ENCODE measurements around the gene TCF7.
A peak's percentile ranks its signal among the peaks of the same experiment; 100 is the strongest.

TCF7 gene

DNA sequence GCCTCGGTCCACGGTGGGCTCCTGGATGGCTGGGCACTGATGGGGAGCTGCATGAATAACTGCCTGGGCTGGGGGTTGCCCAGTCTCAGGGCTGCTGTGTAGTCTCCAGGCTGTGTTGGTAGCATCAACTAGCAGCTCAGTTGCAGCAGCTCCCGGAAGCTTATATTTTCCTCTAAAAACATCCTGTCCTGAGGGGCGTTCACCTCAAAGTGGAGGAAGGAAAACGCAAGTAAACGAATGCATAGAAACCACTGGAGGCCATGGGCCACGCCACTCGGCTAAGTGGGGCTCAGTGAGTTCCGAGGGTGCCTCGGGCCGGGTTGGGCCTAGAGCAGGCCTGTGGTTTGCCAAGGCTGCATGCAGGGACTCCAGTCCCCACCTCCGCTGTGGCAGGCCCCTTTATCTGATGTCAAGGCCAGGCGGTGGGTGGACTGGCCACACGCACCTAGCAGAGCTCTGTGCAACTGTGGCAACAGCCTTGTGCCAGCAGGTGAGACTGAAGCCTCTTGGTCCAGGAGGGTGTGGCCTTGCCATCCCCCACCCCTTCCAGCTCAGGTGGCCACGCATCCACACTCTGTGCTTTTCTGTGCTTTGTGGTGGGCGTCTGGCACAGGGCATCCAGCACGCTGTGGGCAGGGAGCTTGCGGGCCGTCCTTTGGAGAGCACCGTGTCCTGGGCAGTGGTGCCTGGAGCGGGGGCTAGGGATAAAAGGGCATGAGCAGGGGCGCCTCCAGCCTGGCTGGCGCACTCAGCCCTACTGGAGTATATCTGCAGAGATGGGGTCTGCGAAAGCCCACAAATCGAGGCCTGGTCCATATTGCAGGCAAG is 15.1 kb downstream of the TCF7 start:
- Mint-ChIP-seq H3K9me3 (ENCODE audit: low read depth) (no peaks in the 10 kb centered on the region), H3K4me3 (peak overlapping the region; percentile 85), H3K27ac (peak overlapping the region; percentile 97), H3K36me3 (peaks cover 2% of the 10 kb centered on the region), H3K4me1 (ENCODE audit: low read depth) (peaks cover 96% of the 10 kb centered on the region), H3K27me3 (no peaks in the 10 kb centered on the region)

- Mint-ChIP-seq H3K27me3 (no peaks in the 10 kb centered on the region), H3K9me3 (ENCODE audit: low read depth) (no peaks in the 10 kb centered on the region), H3K27ac (peak overlapping the region; percentile 97), H3K4me1 (ENCODE audit: low read depth) (peaks cover 96% of the 10 kb centered on the region), H3K36me3 (peaks cover 5% of the 10 kb centered on the region), H3K4me3 (peak overlapping the region; percentile 85)
Measured at GRCh38 chr5:134130239-134130945, 15.9 kb downstream of the TCF7 start.

DNA sequence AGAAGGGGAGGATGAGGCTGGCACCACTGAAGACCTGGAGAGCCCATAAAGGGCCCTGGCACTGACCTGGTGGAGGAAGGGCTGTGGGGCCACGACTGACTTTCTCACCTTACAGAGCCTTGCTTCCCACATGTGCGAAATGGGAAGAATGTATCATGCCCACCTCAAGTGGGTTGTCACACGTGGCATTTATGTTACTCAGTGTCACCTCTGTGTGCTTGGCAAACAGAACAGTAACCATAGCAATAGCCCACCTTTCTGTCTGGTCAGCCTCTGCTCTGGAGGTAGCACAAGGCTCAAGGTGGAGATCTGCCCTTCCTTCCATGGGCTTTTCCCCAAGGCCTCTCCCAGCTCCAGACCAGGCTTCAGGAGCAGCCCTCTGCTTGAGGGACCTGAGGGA is 16.7 kb downstream of the TCF7 start:
- H3K27ac Mint-ChIP-seq, result peak overlapping the region; percentile 97
- no peaks in the 10 kb centered on the region for H3K27me3 Mint-ChIP-seq
- H3K36me3 Mint-ChIP-seq, result peaks cover 11% of the 10 kb centered on the region
- no peaks in the 10 kb centered on the region for H3K9me3 Mint-ChIP-seq (ENCODE audit: low read depth)
- peak overlapping the region; percentile 85 for H3K4me3 Mint-ChIP-seq
- peaks cover 96% of the 10 kb centered on the region for H3K4me1 Mint-ChIP-seq (ENCODE audit: low read depth)

DNA sequence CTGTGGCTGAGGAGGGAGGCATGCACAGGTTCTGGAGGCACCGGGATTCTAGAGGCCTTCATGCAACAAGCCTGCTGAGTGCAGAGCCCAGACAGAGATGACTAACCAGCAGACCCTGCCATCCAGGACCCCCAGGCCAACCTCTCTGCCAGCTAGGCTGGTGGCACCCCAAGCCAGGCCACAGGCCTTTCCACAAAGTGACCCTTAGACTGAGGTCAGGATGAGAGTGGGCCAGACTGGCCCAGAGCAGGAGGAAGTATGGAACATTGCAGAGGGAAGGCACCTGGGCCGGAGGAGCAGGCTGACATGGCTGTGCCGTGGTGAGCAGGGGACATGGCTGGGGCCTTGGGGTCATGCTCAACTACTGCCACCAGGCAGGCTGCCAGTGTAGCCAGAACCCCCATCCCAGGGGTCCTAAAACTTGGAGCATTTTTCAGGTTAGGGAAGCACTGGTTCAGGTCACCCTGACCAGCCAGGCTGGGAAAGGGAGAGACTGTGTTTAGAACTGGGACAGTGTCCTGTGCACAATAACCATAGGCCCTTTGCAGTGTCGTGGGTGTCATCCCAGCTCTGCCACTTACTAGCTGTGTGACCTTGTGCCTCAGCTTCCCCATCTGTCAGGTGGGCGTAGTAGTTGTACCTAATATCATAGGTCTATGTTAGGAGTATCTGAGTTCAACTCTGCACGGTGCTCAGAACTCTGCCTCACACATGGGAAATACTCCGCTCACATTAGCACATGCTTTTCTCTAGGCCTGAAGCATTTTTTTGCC is 17.3 kb downstream of the TCF7 start:
- Mint-ChIP-seq H3K36me3 (peaks cover 11% of the 10 kb centered on the region), H3K4me1 (ENCODE audit: low read depth) (peaks cover 96% of the 10 kb centered on the region), H3K27ac (peak overlapping the region; percentile 97), H3K9me3 (ENCODE audit: low read depth) (no peaks in the 10 kb centered on the region), H3K4me3 (peak overlapping the region; percentile 85), H3K27me3 (no peaks in the 10 kb centered on the region)

- Mint-ChIP-seq H3K9me3 (ENCODE audit: low read depth) (no peaks in the 10 kb centered on the region), H3K4me1 (ENCODE audit: low read depth) (peaks cover 96% of the 10 kb centered on the region), H3K36me3 (peaks cover 11% of the 10 kb centered on the region), H3K4me3 (peak overlapping the region; percentile 85), H3K27ac (peak overlapping the region; percentile 97), H3K27me3 (no peaks in the 10 kb centered on the region)
Measured at GRCh38 chr5:134132372-134133187, 18.1 kb downstream of the TCF7 start.

- Mint-ChIP-seq H3K9me3 (ENCODE audit: low read depth) (no peaks in the 10 kb centered on the region), H3K36me3 (peaks cover 11% of the 10 kb centered on the region), H3K27me3 (no peaks in the 10 kb centered on the region), H3K4me1 (ENCODE audit: low read depth) (peaks cover 96% of the 10 kb centered on the region), H3K27ac (peak overlapping the region; percentile 97), H3K4me3 (peak overlapping the region; percentile 85)
Measured at GRCh38 chr5:134133188-134133994, 18.9 kb downstream of the TCF7 start.

GRCh38 chr5:134133995-134134541 is 19.6 kb downstream of the TCF7 start:
- peaks cover 11% of the 10 kb centered on the region for H3K36me3 Mint-ChIP-seq

GRCh38 chr5:134135091-134135655 is 20.7 kb downstream of the TCF7 start:
- H3K27me3 Mint-ChIP-seq, result no peaks in the 10 kb centered on the region
- peaks cover 95% of the 10 kb centered on the region for H3K4me1 Mint-ChIP-seq (ENCODE audit: low read depth)
- H3K27ac Mint-ChIP-seq, result peak overlapping the region; percentile 91
- H3K36me3 Mint-ChIP-seq, result peaks cover 12% of the 10 kb centered on the region
- no peaks in the 10 kb centered on the region for H3K9me3 Mint-ChIP-seq (ENCODE audit: low read depth)
- H3K4me3 Mint-ChIP-seq, result peak overlapping the region; percentile 74

More at GRCh38 chr5:134133995-134134541, 19.6 kb downstream of the TCF7 start:
- Mint-ChIP-seq H3K4me1 (ENCODE audit: low read depth) (peaks cover 96% of the 10 kb centered on the region), H3K27me3 (no peaks in the 10 kb centered on the region), H3K27ac (peak overlapping the region; percentile 97), H3K4me3 (peak overlapping the region; percentile 85), H3K9me3 (ENCODE audit: low read depth) (no peaks in the 10 kb centered on the region)

- Mint-ChIP-seq H3K4me1 (ENCODE audit: low read depth) (peaks cover 95% of the 10 kb centered on the region), H3K36me3 (peaks cover 12% of the 10 kb centered on the region), H3K27ac (peak overlapping the region; percentile 91), H3K27me3 (no peaks in the 10 kb centered on the region), H3K9me3 (ENCODE audit: low read depth) (no peaks in the 10 kb centered on the region), H3K4me3 (peak overlapping the region; percentile 74)
Measured at GRCh38 chr5:134136221-134136631, 21.7 kb downstream of the TCF7 start.

- H3K9me3 Mint-ChIP-seq (ENCODE audit: low read depth), result no peaks in the 10 kb centered on the region
- peaks cover 96% of the 10 kb centered on the region for H3K4me1 Mint-ChIP-seq (ENCODE audit: low read depth)
- peak overlapping the region; percentile 49 for H3K4me3 Mint-ChIP-seq
- peaks cover 12% of the 10 kb centered on the region for H3K36me3 Mint-ChIP-seq
- H3K27ac Mint-ChIP-seq, result peak overlapping the region; percentile 91
- H3K27me3 Mint-ChIP-seq, result no peaks in the 10 kb centered on the region
Measured at GRCh38 chr5:134136771-134137170, 22.3 kb downstream of the TCF7 start.

DNA sequence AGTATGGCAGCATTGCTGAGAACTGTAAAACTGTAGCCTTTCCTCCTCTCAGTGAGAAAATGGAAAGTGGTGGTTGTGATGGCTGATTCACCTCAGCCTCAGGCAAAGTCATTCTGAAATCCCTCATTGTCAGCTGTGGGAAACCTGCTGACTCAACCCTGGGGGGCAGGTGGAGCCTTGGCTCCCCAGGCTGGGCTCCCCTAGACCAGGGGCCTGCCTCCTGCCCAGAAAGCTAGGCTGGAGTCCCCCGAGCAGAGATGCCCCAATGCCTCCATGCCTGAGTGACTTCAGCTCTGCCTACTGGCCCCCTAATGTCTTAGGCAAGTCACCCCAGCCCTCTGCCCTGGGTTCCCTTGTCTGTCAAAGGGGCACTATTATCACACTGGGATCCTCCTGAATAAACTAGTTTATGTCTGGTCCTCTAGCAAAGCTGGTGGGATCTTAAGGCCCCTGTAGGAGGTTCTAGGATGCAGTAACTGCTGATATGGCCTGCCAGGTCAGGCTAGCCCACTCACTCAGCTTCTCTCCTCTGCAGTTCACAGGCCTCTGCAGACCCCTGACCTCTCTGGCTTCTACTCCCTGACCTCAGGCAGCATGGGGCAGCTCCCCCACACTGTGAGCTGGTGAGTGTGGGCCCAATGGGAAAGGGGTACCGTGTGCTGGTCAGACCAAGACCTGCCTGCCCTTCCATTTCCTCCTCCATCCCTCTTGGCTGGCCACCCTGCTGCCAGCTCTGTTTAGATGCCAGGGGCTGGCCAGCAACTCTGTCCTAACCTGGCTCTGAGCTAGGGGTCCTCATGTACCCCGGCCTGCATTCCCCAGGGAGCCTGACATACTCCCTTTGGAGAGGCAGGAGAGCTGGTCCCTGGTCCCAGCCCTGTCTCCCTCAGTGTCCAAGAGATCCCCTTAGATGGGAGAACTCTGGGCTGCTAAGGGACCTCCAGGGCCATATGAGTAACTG is 24.2 kb downstream of the TCF7 start:
- Mint-ChIP-seq H3K27ac (peak overlapping the region; percentile 91), H3K4me1 (ENCODE audit: low read depth) (peaks cover 81% of the 10 kb centered on the region), H3K4me3 (peak overlapping the region; percentile 68), H3K36me3 (peaks cover 12% of the 10 kb centered on the region), H3K9me3 (ENCODE audit: low read depth) (no peaks in the 10 kb centered on the region), H3K27me3 (no peaks in the 10 kb centered on the region)

GRCh38 chr5:134139377-134139851 is 24.9 kb downstream of the TCF7 start:
- peak overlapping the region; percentile 73 for H3K27ac Mint-ChIP-seq
- H3K27me3 Mint-ChIP-seq, result no peaks in the 10 kb centered on the region
- H3K9me3 Mint-ChIP-seq (ENCODE audit: low read depth), result no peaks in the 10 kb centered on the region
- peak overlapping the region; percentile 20 for H3K4me3 Mint-ChIP-seq
- H3K4me1 Mint-ChIP-seq (ENCODE audit: low read depth), result peaks cover 77% of the 10 kb centered on the region
- H3K36me3 Mint-ChIP-seq, result peaks cover 12% of the 10 kb centered on the region

Measured in activated naive CD8-positive, alpha-beta T cell (primary cell).